ENCODE results near the gene STARD13. TPM values are rescaled to one million over a fixed set of nuclear protein-coding genes. Genes with fewer than 3 reads are reported as not detected.

STARD13 gene
- total RNA-seq, 1 experiment from 2014 or later = 4.1 TPM

DNA sequence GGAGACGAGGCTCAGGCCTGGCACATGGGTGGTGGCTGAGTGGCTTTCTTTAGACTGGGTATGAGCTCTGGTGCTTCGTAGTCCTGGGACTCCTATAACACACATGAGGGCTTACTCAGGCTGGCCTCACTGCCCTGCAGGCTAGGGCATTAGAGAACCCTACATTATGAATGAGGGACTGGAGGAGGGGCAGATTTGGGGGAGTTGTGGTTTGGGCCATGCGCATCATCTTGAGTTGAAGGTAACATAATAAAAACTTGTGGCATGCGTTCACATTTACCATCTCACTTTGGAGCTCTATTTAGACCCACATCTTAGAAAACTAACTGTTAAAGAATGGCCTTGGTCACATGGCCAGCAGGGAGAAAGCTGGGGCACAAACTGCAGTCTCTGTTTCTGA lies 54.2 kb downstream of the STARD13 start:
- no peaks in the 10 kb centered on the region for H3K9me2 ChIP-seq (ENCODE audit: insufficient read depth)
- no peaks in the 10 kb centered on the region for H4K20me1 ChIP-seq (ENCODE audit: insufficient read depth)
- H3K4me1 ChIP-seq (ENCODE audit: control insufficient read depth in 1 of 2, insufficient read depth in 2 of 2, low read length in 2 of 2) = peaks cover 0 to 8% of the 10 kb centered on the region in 2 experiments; a peak in 2 of 4 replicates
- H3K9me3 ChIP-seq (ENCODE audit: control insufficient read depth in 1 of 2, insufficient read depth in 1 of 2, low read depth in 1 of 2, low read length in 2 of 2) = no peaks in the 10 kb centered on the region
- TF ChIP-seq RAD21 (IDR thresholded peaks at IDR 0.05; ENCODE audit: low read depth) = no peak
- no peak for TF ChIP-seq REST (IDR thresholded peaks at IDR 0.05; ENCODE audit: low read depth)
- no peak for TF ChIP-seq SIN3A (IDR thresholded peaks at IDR 0.05; ENCODE audit: low read depth)
- no peak for TF ChIP-seq ZNF274 (IDR thresholded peaks at IDR 0.05; ENCODE audit: low read depth, low read length)
- no peak for TF ChIP-seq CBX3 (IDR thresholded peaks at IDR 0.05; ENCODE audit: low read depth)
- no peak for TF ChIP-seq JUND (IDR thresholded peaks at IDR 0.05)
- TF ChIP-seq ZFX (IDR thresholded peaks at IDR 0.05) = no peak
- TF ChIP-seq EZH2phosphoT487 (IDR thresholded peaks at IDR 0.05; ENCODE audit: borderline replicate concordance) = no peak
- no peak for TF ChIP-seq POLR2A (IDR thresholded peaks at IDR 0.05; ENCODE audit: borderline replicate concordance, extremely low read depth, insufficient read depth, insufficient read length)
- no peak for TF ChIP-seq EZH2 (IDR thresholded peaks at IDR 0.05)
- H3K27ac ChIP-seq (ENCODE audit: low read depth, low read length) = no peak overlapping the region
- H2AFZ ChIP-seq (ENCODE audit: low read depth, low read length, poor library complexity, severe bottlenecking) = no peak overlapping the region
- ChIA-PET POLR2A (no interaction called here), RAD21 (ENCODE audit: low non-redundant PET in 1 of 2, low total read pairs in 2 of 2, uncharacterized antibody in 2 of 2, unreplicated experiment in 2 of 2) (no interaction called here), CTCF (no interaction called here)
- ATAC-seq = no peak
- no peak overlapping the region for H3K9ac ChIP-seq (ENCODE audit: low read length)
- no peak overlapping the region for H3K4me3 ChIP-seq (replicated peaks in 1 of 2; ENCODE audit: low read depth in 1 of 2, low read length in 2 of 2)
- BruUV-seq (replicated peaks) = no TSS peak
- no peak overlapping the region for H3K4me2 ChIP-seq (ENCODE audit: low read length)
- no peaks in the 10 kb centered on the region for H3K79me2 ChIP-seq (ENCODE audit: insufficient read depth, low read length)
- H3K36me3 ChIP-seq (ENCODE audit: control insufficient read depth in 1 of 2, insufficient read depth in 2 of 2, low read length in 2 of 2) = no peaks in the 10 kb centered on the region
- intact Hi-C loops (cut with micrococcal nuclease) = no loop called here
- H3K27me3 ChIP-seq (ENCODE audit: insufficient read depth, low read length) = no peaks in the 10 kb centered on the region
- DNase-seq (ENCODE audit: low read depth, low spot score) = no peak
